Adipose tissue (tissue), 3 donors: ENCODE data around the gene ENTPD2. TPM values are rescaled to one million over a fixed set of nuclear protein-coding genes. Genes with fewer than 3 reads are reported as not detected.

Source experiments
- H3K27ac ChIP-seq: one replicate; pipeline ENCODE4 v1.5.1; 2013; ENCODE audit warnings: low read depth, low read length
- WGBS, 3 donors: extraction: QIAGEN DNeasy Blood & Tissue Kit; methylation state at CpG; one replicate each; pipeline ENCODE4 v1.1.7; 2013; 5-methylcytosine and 5-hydroxymethylcytosine counted together
- polyA plus RNA-seq, 3 donors: library from polyadenylated mRNA; stranded (reverse); fragments of 200-250 nt; gene quantifications; one replicate each; pipeline ENCODE4 v1.2.3, GENCODE V29; 2013
- donor health status: healthy with polysubstance abuse.
- donor health status: Bipolar disorder and iron deficiency.
- donor health status: healthy.

ENTPD2 gene
- 1 to 10 TPM in 2 of 3 donors, under 1 TPM in 1; 0.61 to 1.6 (median 1.3) TPM for polyA plus RNA-seq

DNA sequence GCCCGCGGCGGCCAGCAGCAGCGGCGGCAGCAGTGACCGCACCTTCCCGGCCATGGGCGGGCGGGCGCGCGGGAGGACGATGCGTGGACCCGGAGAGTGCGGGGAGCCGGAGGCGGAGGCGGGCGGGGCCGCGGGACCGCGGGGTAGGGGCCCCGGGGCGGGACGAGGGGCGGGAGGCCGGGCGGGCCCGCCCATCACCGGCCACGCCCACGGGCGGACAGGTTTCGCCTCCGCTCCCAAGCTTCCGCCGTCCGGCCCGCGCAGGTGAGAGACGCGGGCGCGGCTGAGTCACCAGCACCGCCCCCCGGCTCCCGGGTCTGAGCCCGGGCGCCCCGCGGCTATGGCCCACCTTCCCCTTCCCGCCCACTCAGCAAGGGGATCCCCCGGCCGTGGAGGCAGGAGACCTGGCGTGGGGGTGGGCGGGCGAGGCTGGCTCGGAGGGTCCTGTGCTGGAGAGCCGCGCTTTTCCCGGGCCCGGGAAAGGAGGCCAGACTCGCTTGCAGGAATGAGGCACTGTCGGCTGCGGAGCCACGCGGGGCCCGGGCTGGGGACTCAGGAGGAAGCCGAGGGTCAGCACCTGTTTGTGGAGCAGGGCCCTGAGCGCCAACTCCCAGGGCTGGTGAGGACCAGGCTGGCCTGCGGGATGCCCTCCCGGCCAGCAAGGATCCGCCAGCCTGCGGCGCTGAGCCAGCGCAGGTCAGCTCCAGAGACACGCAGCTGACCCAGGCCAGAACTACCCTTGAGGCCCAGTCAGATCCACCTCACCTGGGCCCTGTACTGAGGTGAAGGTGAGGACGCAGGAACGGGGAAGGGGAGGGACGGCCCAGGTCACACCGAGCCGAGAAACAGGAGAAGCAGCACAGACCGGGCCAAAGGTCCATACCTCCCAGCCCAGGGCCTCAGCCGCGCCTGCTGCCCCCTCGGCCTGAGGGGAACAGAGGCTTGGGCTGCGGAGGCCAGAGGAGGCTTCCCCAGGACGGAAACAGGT, at the start of gene ENTPD2:
TSS of gene ENTPD2 (minus strand) at position 118 of the 988 bp plus-strand sequence. CDS start at position 54, 64 bp downstream.
- 15 to 22% (median 19%) methylated on average over 60 to 90 of the region's 90 CpGs for WGBS, 3 donors
- H3K27ac ChIP-seq = no peak within 1 kb of the TSS

- H3K27ac ChIP-seq = no peak overlapping the region
- 90 to 94% (median 93%) methylated on average over 37 of the region's 37 CpGs for WGBS, 3 donors
Measured at GRCh38 chr9:137103206-137103999, 49.5 kb upstream of the ENTPD2 start.

GRCh38 chr9:137099231-137099630, 45.4 kb upstream of the ENTPD2 start:
- H3K27ac ChIP-seq = no peak overlapping the region
- 87 to 95% (median 95%) methylated on average over 14 of the region's 14 CpGs for WGBS, 3 donors

DNA sequence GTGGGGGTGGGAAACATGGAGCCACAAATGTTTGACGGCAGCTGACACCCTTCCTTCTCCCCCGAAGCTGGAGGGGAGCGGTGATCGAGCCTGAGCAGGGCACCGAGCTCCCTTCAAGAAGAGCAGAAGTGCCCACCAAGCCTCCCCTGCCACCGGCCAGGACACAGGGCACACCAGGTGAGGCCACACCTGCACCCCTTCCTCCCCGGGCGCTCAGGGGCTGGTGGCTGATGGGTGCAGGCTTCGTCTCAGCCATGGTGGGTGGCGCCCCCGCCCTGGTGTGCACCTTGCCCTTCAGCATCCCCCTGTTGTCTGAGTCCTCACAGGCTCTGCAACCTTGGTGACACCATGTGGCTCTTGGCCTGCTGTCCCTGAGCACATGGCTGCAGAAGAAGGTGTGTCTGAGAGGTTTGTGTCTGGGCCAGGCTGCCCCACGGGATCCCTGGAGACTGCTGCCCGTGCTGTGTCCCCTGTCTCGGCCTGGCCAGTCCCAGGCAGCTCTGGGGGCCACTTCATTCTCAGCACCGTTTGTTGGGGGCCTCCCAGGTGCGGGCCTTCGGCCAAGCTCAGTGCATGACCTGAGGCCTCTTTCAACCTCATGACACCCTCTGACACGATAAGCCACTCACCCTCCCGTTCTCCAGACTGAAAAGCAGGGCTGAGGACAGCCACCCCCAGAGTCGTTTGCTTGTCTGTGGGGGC, 44.1 kb upstream of the ENTPD2 start:
- 92 to 94% (median 92%) methylated on average over 16 to 20 of the region's 20 CpGs for WGBS, 3 donors
- H3K27ac ChIP-seq = no peak overlapping the region

- WGBS, 3 donors = 92 to 94% (median 93%) methylated on average over 31 of the region's 31 CpGs
- H3K27ac ChIP-seq = no peak overlapping the region
Measured at GRCh38 chr9:137096785-137097546, 43.1 kb upstream of the ENTPD2 start.

DNA sequence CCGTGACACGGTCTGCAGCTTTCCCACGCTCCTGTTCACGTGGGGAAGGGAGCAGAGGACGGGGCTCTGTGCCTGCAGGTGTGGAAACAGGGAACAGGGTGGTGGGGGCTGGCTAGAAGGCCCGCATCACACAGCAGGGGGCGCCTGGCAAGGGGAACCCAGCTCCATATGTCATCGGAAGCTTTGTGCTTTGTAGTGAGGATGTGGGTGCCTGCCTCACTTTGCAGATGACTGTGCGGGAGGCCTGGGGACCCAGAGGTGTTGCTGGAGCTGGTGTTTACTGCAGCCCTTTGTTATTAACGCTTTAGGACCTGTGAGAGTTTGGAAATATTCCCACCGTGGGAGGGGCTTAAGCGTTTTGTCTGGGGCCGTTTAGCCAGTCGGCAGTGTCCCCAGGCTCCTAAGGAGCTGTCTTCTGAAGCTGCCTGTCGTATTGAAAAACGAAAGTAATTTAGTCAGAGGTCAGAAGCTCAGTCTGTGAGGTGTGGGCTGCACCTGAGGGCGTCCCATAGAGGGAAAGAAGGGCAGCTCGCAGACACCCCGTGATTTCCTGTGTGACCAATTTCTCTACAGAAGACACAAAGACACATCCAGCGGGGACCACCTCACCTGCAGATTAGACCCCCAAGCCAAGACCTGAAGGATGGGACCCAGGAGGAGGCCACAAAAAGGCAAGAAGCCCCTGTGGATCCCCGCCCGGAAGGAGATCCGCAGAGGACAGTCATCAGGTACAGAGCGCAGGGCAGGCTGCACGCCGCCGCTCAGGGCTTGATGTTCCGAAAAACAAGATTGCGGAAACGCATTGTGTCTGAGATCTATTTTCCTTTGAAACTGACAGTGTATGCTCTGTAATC, 42.0 kb upstream of the ENTPD2 start:
- H3K27ac ChIP-seq = no peak overlapping the region
- WGBS, 3 donors = 69 to 83% (median 79%) methylated on average over 30 of the region's 30 CpGs

DNA sequence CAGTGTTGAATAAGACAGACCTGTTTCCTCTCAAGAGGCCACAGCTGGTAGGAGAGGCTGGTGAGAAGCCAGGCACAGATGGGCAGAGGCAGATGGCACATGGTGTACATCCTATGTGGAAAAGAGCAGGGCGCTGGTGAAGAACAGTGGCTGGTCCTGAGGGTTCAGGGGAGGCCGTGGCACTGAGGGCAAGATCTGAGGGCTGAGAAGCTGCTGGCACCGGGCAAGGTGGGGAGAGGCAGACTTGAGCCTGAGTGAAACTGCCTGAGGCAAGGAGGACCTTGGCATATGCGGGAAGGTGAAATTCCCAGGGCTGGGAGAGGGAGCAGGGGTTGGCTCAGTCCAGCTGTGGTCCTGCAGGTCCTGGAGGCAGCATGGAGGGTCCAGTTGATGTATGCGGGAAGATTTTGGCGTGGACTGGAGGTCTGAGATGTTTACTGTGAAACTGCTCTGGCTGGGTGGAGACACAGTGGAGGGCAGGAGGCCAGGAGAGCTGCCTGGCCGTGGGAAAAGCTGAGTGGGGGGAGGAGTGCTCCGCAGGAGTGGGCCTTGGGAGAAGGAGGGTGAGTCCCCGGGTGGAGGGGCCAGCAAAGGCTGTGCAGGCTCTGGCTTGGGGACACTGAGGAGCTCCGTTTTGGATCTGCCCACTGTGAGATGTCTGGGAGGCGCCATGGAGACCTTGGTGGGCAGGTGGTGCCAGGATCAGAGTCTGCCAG, 35.5 kb upstream of the ENTPD2 start:
- 56 to 75% (median 68%) methylated on average over 11 of the region's 11 CpGs for WGBS, 3 donors
- H3K27ac ChIP-seq = no peak overlapping the region

- no peak overlapping the region for H3K27ac ChIP-seq
- 61 to 92% (median 88%) methylated on average over 5 of the region's 5 CpGs for WGBS, 3 donors
Measured at GRCh38 chr9:137088121-137088520, 34.3 kb upstream of the ENTPD2 start.

GRCh38 chr9:137087409-137087925, 33.6 kb upstream of the ENTPD2 start:
- H3K27ac ChIP-seq = no peak overlapping the region
- 8 to 12% (median 11%) methylated on average over 22 of the region's 22 CpGs for WGBS, 3 donors

DNA sequence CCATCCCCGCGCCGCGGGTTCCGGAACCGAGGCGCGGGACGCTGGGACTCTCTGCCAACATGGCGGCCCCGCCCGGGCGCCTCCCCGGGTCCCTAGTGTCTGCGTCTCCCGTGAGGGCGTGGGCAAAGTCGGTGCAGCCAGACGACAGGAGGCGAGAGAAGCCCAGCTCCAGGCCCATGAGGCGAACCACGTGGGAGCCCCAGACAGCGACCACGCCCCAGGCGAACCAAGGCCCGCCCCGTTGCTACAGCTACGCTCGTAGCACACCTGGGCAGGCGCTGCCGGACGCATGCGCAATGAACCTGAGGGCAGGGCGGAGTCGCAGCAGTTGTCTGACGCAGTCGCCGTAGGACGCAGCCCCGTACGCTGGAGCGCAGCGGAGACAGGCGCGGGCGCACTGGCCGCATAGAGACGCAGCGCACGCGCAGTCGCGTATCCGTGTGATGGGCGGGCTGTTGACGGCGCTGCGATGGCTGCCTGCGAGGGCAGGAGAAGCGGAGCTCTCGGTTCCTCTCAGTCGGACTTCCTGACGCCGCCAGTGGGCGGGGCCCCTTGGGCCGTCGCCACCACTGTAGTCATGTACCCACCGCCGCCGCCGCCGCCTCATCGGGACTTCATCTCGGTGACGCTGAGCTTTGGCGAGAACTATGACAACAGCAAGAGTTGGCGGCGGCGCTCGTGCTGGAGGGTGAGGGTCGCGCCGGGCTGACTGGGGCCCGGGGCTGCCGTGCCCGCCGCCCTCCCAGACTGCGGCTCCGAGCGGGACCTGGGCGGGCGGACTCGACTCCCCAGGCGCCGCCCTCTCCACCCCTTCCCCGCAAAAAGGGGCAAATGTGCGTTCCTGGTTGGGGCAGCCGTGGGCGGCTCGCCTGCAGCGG, 32.9 kb upstream of the ENTPD2 start, which contains the start of gene MAN1B1:
TSS of gene MAN1B1 (plus strand) at position 455 of the 878 bp plus-strand sequence. CDS start at position 470, 15 bp downstream.
- 0 to 1% (median 0%) methylated on average over 66 to 101 of the region's 101 CpGs for WGBS, 3 donors
- H3K27ac ChIP-seq = peak within 1 kb of the TSS; percentile 45

DNA sequence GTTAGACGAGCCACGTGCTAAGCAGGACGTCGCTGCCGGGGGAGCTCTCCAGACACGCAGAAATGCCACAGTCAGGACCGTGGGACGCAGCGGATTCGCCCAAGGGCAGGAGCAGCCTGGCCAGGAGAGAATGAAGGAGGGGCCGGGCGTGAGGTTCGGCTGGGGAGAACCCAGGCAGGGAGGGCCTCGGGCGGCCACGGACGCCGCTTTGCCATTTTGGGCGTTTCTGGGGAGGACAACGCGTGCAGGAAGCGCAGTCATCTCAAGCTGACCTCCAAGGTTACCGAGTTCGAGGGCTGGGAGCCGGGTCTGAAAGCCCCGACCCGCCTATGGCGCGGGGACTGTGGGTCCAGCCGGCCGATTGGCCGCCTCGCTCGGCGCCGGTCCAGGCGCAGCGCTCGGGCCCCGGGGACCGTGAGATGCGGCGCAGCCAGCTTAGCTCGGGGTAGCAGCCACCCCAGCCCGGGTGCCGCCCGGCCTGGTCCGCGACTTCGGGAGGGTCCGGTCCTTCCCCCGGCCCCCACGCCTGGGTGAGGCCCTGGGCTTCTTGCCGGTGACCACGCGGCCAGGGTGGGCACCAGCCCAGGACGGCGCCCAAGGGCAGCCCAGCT, 32.2 kb upstream of the ENTPD2 start:
- peak overlapping the region; percentile 45 for H3K27ac ChIP-seq
- WGBS, 3 donors = 1% methylated on average over 54 to 58 of the region's 58 CpGs

DNA sequence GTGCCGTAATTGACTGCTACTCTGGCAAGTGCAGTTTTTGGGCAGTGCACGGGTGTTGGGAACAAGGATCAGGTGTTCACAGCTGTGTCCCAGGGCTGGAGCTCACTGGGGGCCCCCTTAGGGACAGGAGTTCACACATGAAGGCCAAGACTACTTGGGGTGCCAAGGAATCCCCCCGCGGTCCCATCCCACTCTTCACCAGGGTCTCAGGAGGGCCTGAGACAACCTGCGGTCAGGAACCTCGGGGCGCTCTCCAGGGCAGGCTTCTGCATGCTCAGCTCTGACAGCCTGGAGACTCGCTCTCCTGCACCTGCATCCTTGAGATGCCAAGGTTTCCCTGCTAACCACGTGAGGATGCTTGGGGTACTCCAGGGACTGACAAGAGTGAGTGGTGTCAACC, 30.7 kb upstream of the ENTPD2 start:
- WGBS, 3 donors = 78 to 82% (median 81%) methylated on average over 9 of the region's 9 CpGs
- no peak overlapping the region for H3K27ac ChIP-seq

GRCh38 chr9:137083394-137084004, 29.6 kb upstream of the ENTPD2 start:
- WGBS, 3 donors = 66 to 83% (median 68%) methylated on average over 12 of the region's 12 CpGs
- H3K27ac ChIP-seq = no peak overlapping the region

DNA sequence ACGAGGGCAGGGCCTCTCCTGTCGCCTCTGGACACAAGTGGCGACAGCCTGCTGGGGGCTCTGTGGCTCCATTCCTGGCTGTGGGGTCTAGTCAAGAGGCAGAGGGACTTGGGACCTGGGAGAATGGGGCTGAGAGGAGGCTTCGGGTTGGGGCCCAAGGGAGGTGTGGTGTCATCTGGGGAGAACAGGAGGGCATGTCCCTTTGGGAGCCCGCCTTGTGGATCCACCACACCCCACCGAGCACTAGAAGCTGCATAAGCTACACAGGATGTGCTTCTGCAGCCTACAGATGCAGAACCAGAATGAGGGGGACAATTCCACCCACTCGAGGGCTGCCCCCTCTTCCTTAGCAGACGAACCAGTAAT, 29.0 kb upstream of the ENTPD2 start:
- H3K27ac ChIP-seq = no peak overlapping the region
- 86 to 94% (median 91%) methylated on average over 8 of the region's 8 CpGs for WGBS, 3 donors
